HG03066 (cell line): Measurements from ENCODE around the gene SNX8.

Experiments
- ATAC-seq: cut with Tn5 transposase; IDR thresholded peaks from one replicate; pipeline ENCODE4 v1.9.1; 2021; ENCODE audit warnings: low read depth; ENCODE audit not compliant: unreplicated experiment

SNX8 gene

GRCh38 chr7:2295936-2296620 is 18.2 kb downstream of the SNX8 start:
- ATAC-seq: no peak

- ATAC-seq: no peak
These were observed 23.4 kb downstream of the SNX8 start for GRCh38 chr7:2290877-2291276.

- ATAC-seq: no peak
These were observed 24.6 kb downstream of the SNX8 start for GRCh38 chr7:2289621-2290020.

- no peak for ATAC-seq
These were observed 25.1 kb downstream of the SNX8 start for GRCh38 chr7:2289111-2289586.

GRCh38 chr7:2288503-2288902 is 25.7 kb downstream of the SNX8 start:
- ATAC-seq: peak; percentile 66

GRCh38 chr7:2287745-2288144 is 26.5 kb downstream of the SNX8 start:
- ATAC-seq: no peak

- no peak for ATAC-seq
These were observed 31.2 kb downstream of the SNX8 start for GRCh38 chr7:2283074-2283473.

GRCh38 chr7:2282185-2282751 is 32.0 kb downstream of the SNX8 start:
- ATAC-seq: no peak

GRCh38 chr7:2281541-2281940 is 32.7 kb downstream of the SNX8 start:
- ATAC-seq: no peak

- ATAC-seq: no peak
These were observed 33.8 kb downstream of the SNX8 start for GRCh38 chr7:2280424-2280823.

- ATAC-seq: no peak
These were observed 34.3 kb downstream of the SNX8 start for GRCh38 chr7:2279896-2280295.

GRCh38 chr7:2278026-2278425 is 36.2 kb downstream of the SNX8 start:
- no peak for ATAC-seq

- no peak for ATAC-seq
These were observed 38.1 kb downstream of the SNX8 start for GRCh38 chr7:2276107-2276506.

GRCh38 chr7:2275101-2275500 is 39.1 kb downstream of the SNX8 start:
- ATAC-seq: no peak

- no peak for ATAC-seq
These were observed 39.6 kb downstream of the SNX8 start for GRCh38 chr7:2274666-2275065.

GRCh38 chr7:2273866-2274265 is 40.4 kb downstream of the SNX8 start:
- no peak for ATAC-seq

GRCh38 chr7:2272031-2272430 is 42.2 kb downstream of the SNX8 start:
- no peak for ATAC-seq

- ATAC-seq: no peak
These were observed 42.8 kb downstream of the SNX8 start for GRCh38 chr7:2271273-2272026.

- no peak for ATAC-seq
These were observed 43.7 kb downstream of the SNX8 start for GRCh38 chr7:2270495-2270894.

GRCh38 chr7:2269991-2270460 is 44.2 kb downstream of the SNX8 start:
- ATAC-seq: no peak
